ENCODE results near the gene CFAP20DC. TPM values are rescaled to one million over a fixed set of nuclear protein-coding genes. Genes with fewer than 3 reads are reported as not detected.

Gene CFAP20DC
- polyA plus RNA-seq, 2 of the 4 experiments (the other 2 are of a cell fraction), result 2.5 to 6.0 TPM

DNA sequence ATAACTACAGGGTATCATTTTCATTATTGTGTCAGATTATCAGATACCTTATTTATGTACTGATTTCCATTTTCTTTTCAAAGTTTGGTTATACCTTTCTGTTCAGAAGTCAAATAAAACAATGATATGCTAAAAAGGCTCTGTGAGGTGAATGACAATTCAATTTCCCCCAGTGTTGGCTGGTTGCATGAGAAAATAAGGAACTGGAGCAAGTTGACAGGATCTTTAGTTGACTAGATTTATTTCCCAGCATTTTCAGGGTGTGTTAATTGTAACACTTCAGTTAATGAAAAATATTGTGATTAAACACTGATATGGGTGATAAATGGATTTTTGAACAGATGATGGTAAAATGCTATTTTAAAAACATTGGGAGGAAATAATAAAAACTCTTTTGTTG, 260.4 kb downstream of the CFAP20DC start:
- Histone ChIP-seq H3K4me3 (no peak overlapping the region), H3K27ac (no peak overlapping the region), H3K4me2 (no peak overlapping the region), H3K4me1 (no peaks in the 10 kb centered on the region), H3K9me3 (no peaks in the 10 kb centered on the region)
- POLR2A ChIA-PET, result no interaction called here
- CTCF ChIA-PET, result no interaction called here
- TF ChIP-seq RAD21 (conservative IDR thresholded peaks at IDR 0.05 in 1 of 2, IDR thresholded peaks at IDR 0.05 in 1 of 2) (no peak), EHF (CRISPR knock-in tag; IDR thresholded peaks at IDR 0.05) (no peak), HOXB13 (CRISPR knock-in tag; IDR thresholded peaks at IDR 0.05; ENCODE audit: low read depth) (no peak), RFX5 (IDR thresholded peaks at IDR 0.05) (no peak), HDAC2 (IDR thresholded peaks at IDR 0.05) (no peak), HMGXB4 (CRISPR knock-in tag; IDR thresholded peaks at IDR 0.05; ENCODE audit: borderline replicate concordance) (no peak), TP53 (CRISPR knock-in tag; IDR thresholded peaks at IDR 0.05) (no peak), FOSB (CRISPR knock-in tag; IDR thresholded peaks at IDR 0.05) (no peak), GATA3 (IDR thresholded peaks at IDR 0.05; ENCODE audit: borderline replicate concordance) (no peak), ZFP36 (IDR thresholded peaks at IDR 0.05; ENCODE audit: borderline replicate concordance, partially characterized antibody) (no peak), TFCP2L1 (CRISPR knock-in tag; IDR thresholded peaks at IDR 0.05) (no peak), EP300 (IDR thresholded peaks at IDR 0.05) (no peak), NFE2L2 (conservative IDR thresholded peaks at IDR 0.05; ENCODE audit: low read length) (no peak), JUNB (IDR thresholded peaks at IDR 0.05) (no peak), ELK1 (IDR thresholded peaks at IDR 0.05; ENCODE audit: low read depth, low read length) (no peak), ZC3H11A (IDR thresholded peaks at IDR 0.05) (no peak), POLR2A (IDR thresholded peaks at IDR 0.05; ENCODE audit: low read length) (no peak)
- TF ChIP-seq, protein P1, sequence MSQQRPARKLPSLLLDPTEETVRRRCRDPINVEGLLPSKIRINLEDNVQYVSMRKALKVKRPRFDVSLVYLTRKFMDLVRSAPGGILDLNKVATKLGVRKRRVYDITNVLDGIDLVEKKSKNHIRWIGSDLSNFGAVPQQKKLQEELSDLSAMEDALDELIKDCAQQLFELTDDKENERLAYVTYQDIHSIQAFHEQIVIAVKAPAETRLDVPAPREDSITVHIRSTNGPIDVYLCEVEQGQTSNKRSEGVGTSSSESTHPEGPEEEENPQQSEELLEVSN (IDR thresholded peaks at IDR 0.05; ENCODE audit: borderline replicate concordance, low read depth), result no peak
- TF ChIP-seq, protein P2, sequence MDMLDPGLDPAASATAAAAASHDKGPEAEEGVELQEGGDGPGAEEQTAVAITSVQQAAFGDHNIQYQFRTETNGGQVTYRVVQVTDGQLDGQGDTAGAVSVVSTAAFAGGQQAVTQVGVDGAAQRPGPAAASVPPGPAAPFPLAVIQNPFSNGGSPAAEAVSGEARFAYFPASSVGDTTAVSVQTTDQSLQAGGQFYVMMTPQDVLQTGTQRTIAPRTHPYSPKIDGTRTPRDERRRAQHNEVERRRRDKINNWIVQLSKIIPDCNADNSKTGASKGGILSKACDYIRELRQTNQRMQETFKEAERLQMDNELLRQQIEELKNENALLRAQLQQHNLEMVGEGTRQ (IDR thresholded peaks at IDR 0.05), result no peak
- TF ChIP-seq, protein P3, sequence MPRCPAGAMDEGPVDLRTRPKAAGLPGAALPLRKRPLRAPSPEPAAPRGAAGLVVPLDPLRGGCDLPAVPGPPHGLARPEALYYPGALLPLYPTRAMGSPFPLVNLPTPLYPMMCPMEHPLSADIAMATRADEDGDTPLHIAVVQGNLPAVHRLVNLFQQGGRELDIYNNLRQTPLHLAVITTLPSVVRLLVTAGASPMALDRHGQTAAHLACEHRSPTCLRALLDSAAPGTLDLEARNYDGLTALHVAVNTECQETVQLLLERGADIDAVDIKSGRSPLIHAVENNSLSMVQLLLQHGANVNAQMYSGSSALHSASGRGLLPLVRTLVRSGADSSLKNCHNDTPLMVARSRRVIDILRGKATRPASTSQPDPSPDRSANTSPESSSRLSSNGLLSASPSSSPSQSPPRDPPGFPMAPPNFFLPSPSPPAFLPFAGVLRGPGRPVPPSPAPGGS (IDR thresholded peaks at IDR 0.05), result no peak
- FAIRE-seq (no peak), DNase-seq (ENCODE audit: low read depth in 1 of 2, low spot score in 1 of 2) (no peak), ATAC-seq (no peak)

- DNase-seq (ENCODE audit: low read depth in 1 of 2, low spot score in 1 of 2) (no peak), ATAC-seq (no peak), FAIRE-seq (no peak)
- H3K4me1 ChIP-seq, result no peaks in the 10 kb centered on the region
- 34% methylated on average over 6 of the region's 6 CpGs for WGBS (ENCODE audit: missing lambda C conversion rate)
- CTCF ChIA-PET, result no interaction called here
- no peak overlapping the region for H3K4me2 ChIP-seq
- TF ChIP-seq ELK1 (IDR thresholded peaks at IDR 0.05; ENCODE audit: low read depth, low read length), result no peak
- no peak for TF ChIP-seq EHF (CRISPR knock-in tag; IDR thresholded peaks at IDR 0.05)
- TF ChIP-seq RARB (CRISPR knock-in tag; IDR thresholded peaks at IDR 0.05), result no peak
- TF ChIP-seq NR3C1 (IDR thresholded peaks at IDR 0.05), result no peak
- no peak for TF ChIP-seq SREBF2 (IDR thresholded peaks at IDR 0.05)
- no peak for TF ChIP-seq ZSCAN20 (CRISPR knock-in tag; IDR thresholded peaks at IDR 0.05)
- no peak for TF ChIP-seq FOXS1 (CRISPR knock-in tag; IDR thresholded peaks at IDR 0.05)
- no peak for TF ChIP-seq JUNB (IDR thresholded peaks at IDR 0.05)
- TF ChIP-seq, protein P3 (IDR thresholded peaks at IDR 0.05), result no peak
- TF ChIP-seq KDM1A (IDR thresholded peaks at IDR 0.05; ENCODE audit: low read depth), result no peak
- no peak for TF ChIP-seq HOXB5 (CRISPR knock-in tag; IDR thresholded peaks at IDR 0.05)
- no peak for TF ChIP-seq MAZ (IDR thresholded peaks at IDR 0.05; ENCODE audit: borderline replicate concordance, low read depth, low read length)
- TF ChIP-seq, protein P4, sequence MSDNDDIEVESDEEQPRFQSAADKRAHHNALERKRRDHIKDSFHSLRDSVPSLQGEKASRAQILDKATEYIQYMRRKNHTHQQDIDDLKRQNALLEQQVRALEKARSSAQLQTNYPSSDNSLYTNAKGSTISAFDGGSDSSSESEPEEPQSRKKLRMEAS (IDR thresholded peaks at IDR 0.05), result no peak
- no peak for TF ChIP-seq TP53 (CRISPR knock-in tag; IDR thresholded peaks at IDR 0.05)
- TF ChIP-seq FOSL2 (IDR thresholded peaks at IDR 0.05), result no peak
- TF ChIP-seq FOSL2 (CRISPR knock-in tag; IDR thresholded peaks at IDR 0.05), result no peak
- no peak for TF ChIP-seq CBX8 (IDR thresholded peaks at IDR 0.05)
- no peak overlapping the region for H3K27ac ChIP-seq
- POLR2A ChIA-PET, result no interaction called here
- H3K4me3 ChIP-seq, result no peak overlapping the region
- no peaks in the 10 kb centered on the region for H3K9me3 ChIP-seq
Observed at GRCh38 chr3:58784888-58785287, 264.9 kb downstream of the CFAP20DC start.

All from A549 (cell line).